HepG2 (cell line): ENCODE data around the gene CLDN5. TPM values are rescaled to one million over a fixed set of nuclear protein-coding genes. Genes with fewer than 3 reads are reported as not detected.

Source experiments
- AHR ChIP-seq: IDR thresholded peaks from 2 replicates; pipeline ENCODE4 v1.6.1; 2018; ENCODE audit warnings: missing genetic modification reagents, missing compliant biosample characterization
- ARID2 ChIP-seq: sonication (generic); formaldehyde crosslinking; IDR thresholded peaks from 2 replicates; pipeline ENCODE4 v1.8.1; 2022; ENCODE audit warnings: mild to moderate bottlenecking, missing genetic modification reagents, borderline replicate concordance
- CCAR2 ChIP-seq: fragments of 200-400 bp; formaldehyde crosslinking; optimal IDR thresholded peaks from 2 replicates; pipeline ENCODE3; 2018; ENCODE audit warnings: low read depth, mild to moderate bottlenecking, low read length, moderate library complexity
- CREB1 ChIP-seq, 2 experiments: fragments of 450-650 bp in 1 of 2; IDR thresholded peaks; 2 replicates each; pipeline ENCODE4 v1.6.1; 2016 to 2017; ENCODE audit warnings: control low read depth in 1 of 2, mild to moderate bottlenecking in 1 of 2, missing compliant biosample characterization in 1 of 2, missing genetic modification characterization in 1 of 2
- EZH2 ChIP-seq: conservative IDR thresholded peaks from 2 replicates; pipeline ENCODE4 v1.6.1; 2012; ENCODE audit warnings: mild to moderate bottlenecking, low read depth, low read length, moderate library complexity
- GATAD2A ChIP-seq: IDR thresholded peaks from 2 replicates; pipeline ENCODE4 v1.6.1; 2016
- HES4 ChIP-seq: sonication (generic); formaldehyde crosslinking; IDR thresholded peaks from 2 replicates; pipeline ENCODE4 v1.9.0; 2021; ENCODE audit warnings: mild to moderate bottlenecking, missing genetic modification reagents, borderline replicate concordance
- MED8 ChIP-seq: sonication (generic); formaldehyde crosslinking; IDR thresholded peaks from 2 replicates; pipeline ENCODE4 v1.8.1; 2023; ENCODE audit warnings: mild to moderate bottlenecking, missing genetic modification reagents; ENCODE audit not compliant: insufficient replicate concordance
- MLX ChIP-seq: IDR thresholded peaks from 2 replicates; pipeline ENCODE4 v1.6.1; 2016
- NFIC ChIP-seq: IDR thresholded peaks from 2 replicates; pipeline ENCODE4 v1.6.1; 2012; ENCODE audit warnings: mild to moderate bottlenecking, low read length, inconsistent platforms
- PATZ1 ChIP-seq: sonication (generic); formaldehyde crosslinking; IDR thresholded peaks from 2 replicates; pipeline ENCODE4 v1.4.0; 2020; ENCODE audit warnings: missing genetic modification reagents
- PCBP1 ChIP-seq: fragments of 200-400 bp; formaldehyde crosslinking; IDR thresholded peaks from 2 replicates; pipeline ENCODE4 v1.6.1; 2017; ENCODE audit warnings: mild to moderate bottlenecking, low read depth, low read length, borderline replicate concordance
- STAG1 ChIP-seq: sonication (generic); formaldehyde crosslinking; IDR thresholded peaks from 2 replicates; pipeline ENCODE4 v1.4.0; 2020; ENCODE audit warnings: missing genetic modification reagents
- TCF7 ChIP-seq: sonication (generic); IDR thresholded peaks from 2 replicates; pipeline ENCODE4 v1.6.1; 2016; ENCODE audit warnings: antibody characterized with exemption, low read depth
- TGIF2 ChIP-seq: IDR thresholded peaks from 2 replicates; pipeline ENCODE4 v1.6.1; 2016; ENCODE audit warnings: control low read depth, missing compliant biosample characterization
- ZNF382 ChIP-seq: sonication (generic); formaldehyde crosslinking; IDR thresholded peaks from 2 replicates; pipeline ENCODE4 v1.5.0; 2020; ENCODE audit warnings: missing genetic modification reagents, mild to moderate bottlenecking, borderline replicate concordance
- polyA plus RNA-seq, 8 experiments: library from polyadenylated mRNA; depleted of rRNA in 3 of 8; stranded (reverse) in 7 of 8; unstranded in 1 of 8; fragments of >200 nt; fragmentation: Illumina TruSeq in 4 of 8; extraction: Trizol in 4 of 8; gene quantifications; 2 replicates each; pipeline versions ENCODE4 v1.2.1 to v1.2.3, GENCODE V29; 2011 to 2016; ENCODE audit warnings: low read depth in 4 of 8, missing spikeins in 1 of 8, mixed read lengths in 1 of 8; ENCODE audit not compliant: insufficient read depth in 1 of 8
- total RNA-seq, 5 experiments: library from RNA; depleted of rRNA; stranded (reverse); fragments of >200 nt; fragmentation: Illumina TruSeq; extraction: Trizol; gene quantifications; 2 replicates each; pipeline ENCODE4 v1.2.3, GENCODE V29; 2016; ENCODE audit warnings: low read depth in 1 of 5
- TF ChIP-seq, protein P1 (sequence below): IDR thresholded peaks from 2 replicates; pipeline ENCODE4 v1.6.1; 2016; ENCODE audit warnings: low read depth, missing genetic modification reagents, missing compliant biosample characterization
- TF ChIP-seq, protein P2 (sequence below): sonication (generic); formaldehyde crosslinking; IDR thresholded peaks from 2 replicates; pipeline ENCODE4 v1.8.0; 2023; ENCODE audit warnings: mild to moderate bottlenecking, missing genetic modification reagents

The CLDN5 gene
- total and polyA plus RNA-seq, 2 of the 13 experiments (the other 11 are each of a cell fraction or from before 2014, with no cell fraction given): not detected

DNA sequence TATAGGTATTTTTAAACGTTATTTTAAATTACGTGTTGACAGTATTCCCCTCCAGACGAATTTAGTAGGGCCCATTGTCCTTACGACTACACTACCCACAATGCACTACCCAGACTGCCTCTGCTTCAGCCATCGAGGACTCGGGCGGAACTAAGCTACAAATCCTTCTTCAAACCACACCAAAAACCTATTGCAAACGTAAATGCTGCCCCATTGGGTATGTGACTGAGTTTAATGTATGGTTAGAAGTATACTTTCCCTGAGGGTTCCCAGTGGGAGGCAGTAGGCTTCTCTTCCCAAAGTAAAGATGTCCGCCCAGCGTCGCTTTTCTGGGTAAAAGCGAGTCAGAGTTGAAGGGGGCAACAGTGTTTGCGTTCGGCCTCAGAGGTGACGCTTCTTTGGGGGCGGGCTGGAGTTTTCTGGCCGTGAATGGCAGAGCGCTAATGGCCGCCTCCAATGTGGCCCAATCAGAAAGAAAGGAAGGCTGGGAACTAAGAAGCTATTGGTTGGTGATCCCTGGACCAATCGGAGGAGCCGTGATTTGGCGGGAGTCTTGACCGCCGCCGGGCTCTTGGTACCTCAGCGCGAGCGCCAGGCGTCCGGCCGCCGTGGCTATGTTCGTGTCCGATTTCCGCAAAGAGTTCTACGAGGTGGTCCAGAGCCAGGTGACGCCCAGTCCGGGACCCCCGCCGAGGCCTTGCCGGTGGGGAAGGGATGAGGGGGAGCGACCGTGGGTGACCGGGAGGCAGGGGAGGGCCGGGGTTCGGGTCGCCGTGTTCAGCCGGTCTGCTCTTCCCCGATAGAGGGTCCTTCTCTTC, 44.6 kb downstream of the CLDN5 start, which contains the start of gene CDC45 (continued):
- TF ChIP-seq, protein P1, sequence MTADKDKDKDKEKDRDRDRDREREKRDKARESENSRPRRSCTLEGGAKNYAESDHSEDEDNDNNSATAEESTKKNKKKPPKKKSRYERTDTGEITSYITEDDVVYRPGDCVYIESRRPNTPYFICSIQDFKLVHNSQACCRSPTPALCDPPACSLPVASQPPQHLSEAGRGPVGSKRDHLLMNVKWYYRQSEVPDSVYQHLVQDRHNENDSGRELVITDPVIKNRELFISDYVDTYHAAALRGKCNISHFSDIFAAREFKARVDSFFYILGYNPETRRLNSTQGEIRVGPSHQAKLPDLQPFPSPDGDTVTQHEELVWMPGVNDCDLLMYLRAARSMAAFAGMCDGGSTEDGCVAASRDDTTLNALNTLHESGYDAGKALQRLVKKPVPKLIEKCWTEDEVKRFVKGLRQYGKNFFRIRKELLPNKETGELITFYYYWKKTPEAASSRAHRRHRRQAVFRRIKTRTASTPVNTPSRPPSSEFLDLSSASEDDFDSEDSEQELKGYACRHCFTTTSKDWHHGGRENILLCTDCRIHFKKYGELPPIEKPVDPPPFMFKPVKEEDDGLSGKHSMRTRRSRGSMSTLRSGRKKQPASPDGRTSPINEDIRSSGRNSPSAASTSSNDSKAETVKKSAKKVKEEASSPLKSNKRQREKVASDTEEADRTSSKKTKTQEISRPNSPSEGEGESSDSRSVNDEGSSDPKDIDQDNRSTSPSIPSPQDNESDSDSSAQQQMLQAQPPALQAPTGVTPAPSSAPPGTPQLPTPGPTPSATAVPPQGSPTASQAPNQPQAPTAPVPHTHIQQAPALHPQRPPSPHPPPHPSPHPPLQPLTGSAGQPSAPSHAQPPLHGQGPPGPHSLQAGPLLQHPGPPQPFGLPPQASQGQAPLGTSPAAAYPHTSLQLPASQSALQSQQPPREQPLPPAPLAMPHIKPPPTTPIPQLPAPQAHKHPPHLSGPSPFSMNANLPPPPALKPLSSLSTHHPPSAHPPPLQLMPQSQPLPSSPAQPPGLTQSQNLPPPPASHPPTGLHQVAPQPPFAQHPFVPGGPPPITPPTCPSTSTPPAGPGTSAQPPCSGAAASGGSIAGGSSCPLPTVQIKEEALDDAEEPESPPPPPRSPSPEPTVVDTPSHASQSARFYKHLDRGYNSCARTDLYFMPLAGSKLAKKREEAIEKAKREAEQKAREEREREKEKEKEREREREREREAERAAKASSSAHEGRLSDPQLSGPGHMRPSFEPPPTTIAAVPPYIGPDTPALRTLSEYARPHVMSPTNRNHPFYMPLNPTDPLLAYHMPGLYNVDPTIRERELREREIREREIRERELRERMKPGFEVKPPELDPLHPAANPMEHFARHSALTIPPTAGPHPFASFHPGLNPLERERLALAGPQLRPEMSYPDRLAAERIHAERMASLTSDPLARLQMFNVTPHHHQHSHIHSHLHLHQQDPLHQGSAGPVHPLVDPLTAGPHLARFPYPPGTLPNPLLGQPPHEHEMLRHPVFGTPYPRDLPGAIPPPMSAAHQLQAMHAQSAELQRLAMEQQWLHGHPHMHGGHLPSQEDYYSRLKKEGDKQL (CRISPR knock-in tag): no peak
- TF ChIP-seq PATZ1 (CRISPR knock-in tag) (peak; percentile 18), ARID2 (CRISPR knock-in tag) (peak; percentile 50; the same call in 1 of the 2 replicates), MLX (CRISPR knock-in tag) (no peak), ZNF382 (CRISPR knock-in tag) (no peak), AHR (no peak), MED8 (CRISPR knock-in tag) (no peak), NFIC (no peak), PCBP1 (no peak), EZH2 (no peak), CCAR2 (peak; percentile 84), HES4 (no peak), CREB1 (IDR thresholded peaks at IDR 0.05) (peak; percentile 84), CREB1 (CRISPR knock-in tag; IDR thresholded peaks at IDR 0.05) (peak; percentile 96), GATAD2A (CRISPR knock-in tag) (no peak), STAG1 (CRISPR knock-in tag) (no peak), TCF7 (no peak), TGIF2 (CRISPR knock-in tag) (no peak)
- TF ChIP-seq, protein P2, sequence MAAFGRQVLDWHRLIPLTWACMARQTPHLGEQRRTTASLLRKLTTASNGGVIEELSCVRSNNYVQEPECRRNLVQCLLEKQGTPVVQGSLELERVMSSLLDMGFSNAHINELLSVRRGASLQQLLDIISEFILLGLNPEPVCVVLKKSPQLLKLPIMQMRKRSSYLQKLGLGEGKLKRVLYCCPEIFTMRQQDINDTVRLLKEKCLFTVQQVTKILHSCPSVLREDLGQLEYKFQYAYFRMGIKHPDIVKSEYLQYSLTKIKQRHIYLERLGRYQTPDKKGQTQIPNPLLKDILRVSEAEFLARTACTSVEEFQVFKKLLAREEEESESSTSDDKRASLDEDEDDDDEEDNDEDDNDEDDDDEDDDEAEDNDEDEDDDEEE (CRISPR knock-in tag): no peak
